ENCODE data around the gene NANOS2. TPM values are rescaled to one million over a fixed set of nuclear protein-coding genes. Genes with fewer than 3 reads are reported as not detected.
A peak's percentile ranks its signal among the peaks of the same experiment; 100 is the strongest.

The NANOS2 gene
- total RNA-seq, 2 experiments from 2014 or later: not detected

- ChIA-PET CTCF (interaction anchor here (1.5 to 8.1 kb wide), 3 partner anchors 14 to 19 kb away, joined by 3 to 58 read pairs (median 4); partner anchors contain the start of genes FOXA3, MYPOP and SYMPK), POLR2A (no interaction called here)
- Mint-ChIP-seq H3K36me3 (ENCODE audit: low read depth) (peaks cover 2% of the 10 kb centered on the region), H3K9me3 (no peaks in the 10 kb centered on the region), H3K27me3 (peaks cover 2% of the 10 kb centered on the region), H3K4me3 (peak overlapping the region; percentile 66), H3K4me1 (peaks cover 31% of the 10 kb centered on the region), H3K27ac (no peak overlapping the region)
- no peak for DNase-seq
Observed at GRCh38 chr19:45883881-45884681, 30.5 kb downstream of the NANOS2 start.

GRCh38 chr19:45883586-45883880 lies 31.0 kb downstream of the NANOS2 start:
- Mint-ChIP-seq H3K36me3 (ENCODE audit: low read depth) (peaks cover 2% of the 10 kb centered on the region), H3K27me3 (peaks cover 3% of the 10 kb centered on the region), H3K27ac (peak overlapping the region; percentile 59), H3K4me3 (peak overlapping the region; percentile 66), H3K9me3 (no peaks in the 10 kb centered on the region), H3K4me1 (peaks cover 32% of the 10 kb centered on the region)
- ChIA-PET CTCF (interaction anchor here (1.3 to 8.1 kb wide), 3 partner anchors 18 to 114 kb away, joined by 4 to 58 read pairs (median 5); partner anchors contain the start of genes FOXA3, MYPOP, SIX5 and SYMPK), POLR2A (no interaction called here)
- DNase-seq: no peak

- Mint-ChIP-seq H3K27ac (peak overlapping the region; percentile 59), H3K36me3 (ENCODE audit: low read depth) (peaks cover 2% of the 10 kb centered on the region), H3K9me3 (no peaks in the 10 kb centered on the region), H3K27me3 (peaks cover 5% of the 10 kb centered on the region), H3K4me3 (peak overlapping the region; percentile 66), H3K4me1 (peaks cover 34% of the 10 kb centered on the region)
- CTCF ChIA-PET: interaction anchor here (0.6 to 8.1 kb wide), 9 partner anchors 9 to 1824 kb away, joined by 3 to 58 read pairs (median 3); partner anchors contain the start of genes FOXA3, MYPOP, SIX5 and SYMPK
- DNase-seq: peak; percentile 87
- POLR2A ChIA-PET: no interaction called here
Observed at GRCh38 chr19:45882652-45883585, 31.7 kb downstream of the NANOS2 start.

GRCh38 chr19:45881909-45882528 lies 32.6 kb downstream of the NANOS2 start:
- H3K9me3 Mint-ChIP-seq: no peaks in the 10 kb centered on the region
- H3K27ac Mint-ChIP-seq: no peak overlapping the region
- ChIA-PET POLR2A (no interaction called here), CTCF (interaction anchor here (0.8 to 8.1 kb wide), 7 partner anchors 8 to 1825 kb away, joined by 3 to 58 read pairs (median 3); partner anchors contain the start of genes FOXA3, MYPOP and SYMPK)
- peaks cover 38% of the 10 kb centered on the region for H3K4me1 Mint-ChIP-seq
- H3K4me3 Mint-ChIP-seq: no peak overlapping the region
- peaks cover 5% of the 10 kb centered on the region for H3K27me3 Mint-ChIP-seq
- no peak for DNase-seq
- H3K36me3 Mint-ChIP-seq (ENCODE audit: low read depth): peaks cover 2% of the 10 kb centered on the region

- ChIA-PET CTCF (interaction anchor here (0.6 to 8.1 kb wide), 9 partner anchors 8 to 391 kb away, joined by 3 to 58 read pairs (median 4); partner anchors contain the start of genes FOXA3, MYPOP and SYMPK), POLR2A (no interaction called here)
- no peak overlapping the region for H3K27ac Mint-ChIP-seq
- H3K9me3 Mint-ChIP-seq: no peaks in the 10 kb centered on the region
- no peak for DNase-seq
- peaks cover 38% of the 10 kb centered on the region for H3K4me1 Mint-ChIP-seq
- peaks cover 6% of the 10 kb centered on the region for H3K27me3 Mint-ChIP-seq
- no peak overlapping the region for H3K4me3 Mint-ChIP-seq
- peaks cover 2% of the 10 kb centered on the region for H3K36me3 Mint-ChIP-seq (ENCODE audit: low read depth)
Observed at GRCh38 chr19:45881082-45881908, 33.3 kb downstream of the NANOS2 start.

GRCh38 chr19:45879971-45880370 lies 34.6 kb downstream of the NANOS2 start:
- no peak overlapping the region for H3K4me3 Mint-ChIP-seq
- H3K27ac Mint-ChIP-seq: no peak overlapping the region
- no peak for DNase-seq
- peaks cover 40% of the 10 kb centered on the region for H3K4me1 Mint-ChIP-seq
- CTCF ChIA-PET: interaction anchor here (1.5 to 8.1 kb wide), 3 partner anchors 13 to 109 kb away, joined by 3 to 58 read pairs (median 6); partner anchors contain the start of genes FOXA3 and SYMPK
- H3K27me3 Mint-ChIP-seq: peaks cover 13% of the 10 kb centered on the region
- H3K36me3 Mint-ChIP-seq (ENCODE audit: low read depth): peaks cover 2% of the 10 kb centered on the region
- H3K9me3 Mint-ChIP-seq: no peaks in the 10 kb centered on the region
- POLR2A ChIA-PET: no interaction called here

GRCh38 chr19:45879055-45879454 lies 35.5 kb downstream of the NANOS2 start:
- Mint-ChIP-seq H3K4me3 (no peak overlapping the region), H3K27me3 (peaks cover 13% of the 10 kb centered on the region), H3K4me1 (peaks cover 36% of the 10 kb centered on the region), H3K9me3 (no peaks in the 10 kb centered on the region), H3K27ac (no peak overlapping the region), H3K36me3 (ENCODE audit: low read depth) (peaks cover 2% of the 10 kb centered on the region)
- CTCF ChIA-PET: interaction anchor here (1.5 to 8.1 kb wide), 2 partner anchors 14 kb away, joined by 3 to 58 read pairs; partner anchors contain the start of genes FOXA3 and SYMPK
- POLR2A ChIA-PET: no interaction called here
- DNase-seq: no peak

GRCh38 chr19:45878043-45878794 lies 36.4 kb downstream of the NANOS2 start:
- POLR2A ChIA-PET: no interaction called here
- peaks cover 16% of the 10 kb centered on the region for H3K27me3 Mint-ChIP-seq
- H3K4me1 Mint-ChIP-seq: peaks cover 28% of the 10 kb centered on the region
- H3K27ac Mint-ChIP-seq: no peak overlapping the region
- H3K9me3 Mint-ChIP-seq: no peaks in the 10 kb centered on the region
- DNase-seq: no peak
- no peak overlapping the region for H3K4me3 Mint-ChIP-seq
- no peaks in the 10 kb centered on the region for H3K36me3 Mint-ChIP-seq (ENCODE audit: low read depth)
- CTCF ChIA-PET: no interaction called here

- peak overlapping the region; percentile 1 for H3K27ac Mint-ChIP-seq
- DNase-seq: no peak
- POLR2A ChIA-PET: no interaction called here
- H3K36me3 Mint-ChIP-seq (ENCODE audit: low read depth): no peaks in the 10 kb centered on the region
- peaks cover 19% of the 10 kb centered on the region for H3K4me1 Mint-ChIP-seq
- peaks cover 16% of the 10 kb centered on the region for H3K27me3 Mint-ChIP-seq
- H3K9me3 Mint-ChIP-seq: no peaks in the 10 kb centered on the region
- H3K4me3 Mint-ChIP-seq: no peak overlapping the region
- CTCF ChIA-PET: interaction anchor here (1.2 kb wide), 1 partner anchor 12 kb away, joined by 3 read pairs; the partner anchor contains the start of gene FOXA3
Observed at GRCh38 chr19:45876411-45877197, 38.0 kb downstream of the NANOS2 start.

- ChIA-PET POLR2A (no interaction called here), CTCF (interaction anchor here (1.2 kb wide), 1 partner anchor 12 kb away, joined by 3 read pairs; the partner anchor contains the start of gene FOXA3)
- H3K9me3 Mint-ChIP-seq: no peaks in the 10 kb centered on the region
- no peak overlapping the region for H3K4me3 Mint-ChIP-seq
- H3K4me1 Mint-ChIP-seq: peaks cover 16% of the 10 kb centered on the region
- no peak for DNase-seq
- H3K27me3 Mint-ChIP-seq: peaks cover 16% of the 10 kb centered on the region
- H3K36me3 Mint-ChIP-seq (ENCODE audit: low read depth): no peaks in the 10 kb centered on the region
- peak overlapping the region; percentile 1 for H3K27ac Mint-ChIP-seq
Observed at GRCh38 chr19:45876161-45876410, 38.5 kb downstream of the NANOS2 start.

GRCh38 chr19:45874620-45874966 lies 40.0 kb downstream of the NANOS2 start:
- peaks cover 14% of the 10 kb centered on the region for H3K27me3 Mint-ChIP-seq
- DNase-seq: no peak
- H3K4me1 Mint-ChIP-seq: peaks cover 16% of the 10 kb centered on the region
- ChIA-PET POLR2A (no interaction called here), CTCF (interaction anchor here (1.6 kb wide), 1 partner anchor 8 kb away, joined by 4 read pairs; no protein-coding TSS in a partner anchor)
- H3K4me3 Mint-ChIP-seq: no peak overlapping the region
- no peaks in the 10 kb centered on the region for H3K36me3 Mint-ChIP-seq (ENCODE audit: low read depth)
- H3K27ac Mint-ChIP-seq: no peak overlapping the region
- H3K9me3 Mint-ChIP-seq: no peaks in the 10 kb centered on the region

Measured in activated CD4-positive, alpha-beta T cell treated with anti-CD3 and anti-CD28 coated beads, Interleukin-2, amount 10 ng/mL, durations not matched to agents 7 days and 5 days (primary cell).